ENCODE measurements around the gene TRIM17. TPM values are rescaled to one million over a fixed set of nuclear protein-coding genes. Genes with fewer than 3 reads are reported as not detected.

TRIM17 gene
- total and polyA plus RNA-seq, 9 of the 15 experiments (the other 6 are each of a cell fraction or from before 2014, with no cell fraction given), result not detected

GRCh38 chr1:228405200-228405978 lies 11.3 kb downstream of the TRIM17 start (continued):
- TF ChIP-seq KLF10 (CRISPR knock-in tag; IDR thresholded peaks at IDR 0.05) (no peak), GATA2 (CRISPR knock-in tag; IDR thresholded peaks at IDR 0.05) (no peak), SP1 (CRISPR knock-in tag; IDR thresholded peaks at IDR 0.05) (peak; percentile 41; the same call in 1 of the 2 replicates), NR2C2 (CRISPR knock-in tag; IDR thresholded peaks at IDR 0.05) (0 out of 2 replicates have a peak, but pooled peaks have one; percentile 20), NR2C2 (tag; IDR thresholded peaks at IDR 0.05) (no peak), CHD1 (IDR thresholded peaks at IDR 0.05; ENCODE audit: low read length) (peak; percentile 82), SMARCC2 (IDR thresholded peaks at IDR 0.05; ENCODE audit: low read depth) (no peak), SLC30A9 (CRISPR knock-in tag; IDR thresholded peaks at IDR 0.05) (no peak), DDX20 (tag; IDR thresholded peaks at IDR 0.05; ENCODE audit: low read depth) (no peak), KAT7 (CRISPR knock-in tag; IDR thresholded peaks at IDR 0.05; ENCODE audit: borderline replicate concordance) (no peak), GTF2B (IDR thresholded peaks at IDR 0.05; ENCODE audit: extremely low read depth, insufficient read length) (no peak), RFX7 (CRISPR knock-in tag; IDR thresholded peaks at IDR 0.05) (no peak)

All from K562 (cell line).